GM18508 (cell line): ENCODE data around the gene DGCR8.

ENCODE experiments used
- ATAC-seq: cut with Tn5 transposase; IDR thresholded peaks from one replicate; pipeline ENCODE4 v1.9.1; 2021; ENCODE audit warnings: moderate number of reproducible peaks; ENCODE audit not compliant: insufficient read depth, unreplicated experiment

Gene DGCR8

DNA sequence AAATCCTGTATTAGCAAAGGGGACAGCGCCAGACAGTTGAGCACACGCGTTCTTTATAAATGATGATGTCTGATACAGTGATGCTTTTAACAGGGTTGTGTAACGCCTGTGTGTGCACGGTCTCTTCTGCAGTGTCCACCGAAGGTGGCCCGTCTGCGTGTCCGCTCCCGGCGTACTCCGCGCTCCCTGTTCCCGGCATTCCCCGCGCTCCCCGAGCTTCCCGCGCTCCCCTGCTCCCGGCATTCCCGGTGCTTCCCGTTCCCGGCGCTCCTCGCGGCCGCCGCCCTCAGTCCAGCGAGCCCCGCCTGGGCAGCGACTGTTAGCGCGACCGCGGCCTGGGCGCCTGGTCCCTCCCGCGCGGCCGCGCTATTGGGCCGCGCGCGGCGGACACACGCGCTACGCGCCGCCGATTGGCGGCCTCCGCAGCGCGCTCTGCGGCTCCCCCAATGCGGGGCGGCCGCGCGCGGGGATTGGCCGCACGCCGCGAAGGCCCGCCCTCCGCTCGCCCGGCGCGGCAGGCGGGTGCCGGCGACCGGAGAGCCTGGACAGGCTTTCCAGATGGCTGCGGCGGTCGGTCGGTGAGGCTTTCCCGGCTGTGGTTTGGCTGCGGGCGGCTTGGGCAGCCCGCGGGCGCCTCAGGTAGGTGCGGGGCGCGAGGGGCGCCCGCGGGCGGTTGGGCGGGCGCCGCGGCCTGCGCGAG is at the start of gene DGCR8:
Gene DGCR8, plus strand, starts transcription at position 497 of the 700 bp plus-strand sequence. CDS start 5,723 bp downstream, outside the sequence.
- no peak for ATAC-seq

GRCh38 chr22:20031732-20032406 is 48.2 kb upstream of the DGCR8 start:
- no peak for ATAC-seq

DNA sequence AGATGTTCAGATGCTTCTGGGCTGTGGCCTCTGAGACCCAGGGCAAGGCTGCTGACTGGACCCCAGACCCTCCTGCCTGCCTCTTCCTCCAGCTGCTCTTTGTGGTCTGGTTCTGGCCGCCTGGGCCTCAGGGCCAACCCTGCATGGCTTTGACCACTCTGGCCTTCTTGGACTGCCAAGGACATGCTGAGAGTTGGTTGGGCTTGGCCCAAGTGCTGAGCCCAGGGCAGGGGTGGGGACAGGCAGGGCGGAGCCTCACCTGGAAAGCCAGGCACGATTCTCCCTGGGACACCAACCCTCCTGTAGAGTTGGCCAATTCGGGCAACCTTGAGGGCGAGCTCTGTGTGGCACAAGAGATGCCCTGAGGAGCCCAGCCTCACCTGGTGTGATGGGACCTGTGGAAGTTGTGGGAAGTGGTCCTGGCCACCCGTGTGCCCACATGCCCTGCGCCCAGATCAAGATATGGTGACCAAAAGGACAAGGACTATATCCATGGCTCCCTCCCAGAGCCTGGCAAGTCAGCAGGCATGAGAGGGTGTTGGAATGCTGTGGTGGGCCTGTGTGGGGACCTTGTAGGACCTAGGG is 47.5 kb upstream of the DGCR8 start:
- no peak for ATAC-seq

- no peak for ATAC-seq
These were observed 46.9 kb upstream of the DGCR8 start for GRCh38 chr22:20033045-20033706.

DNA sequence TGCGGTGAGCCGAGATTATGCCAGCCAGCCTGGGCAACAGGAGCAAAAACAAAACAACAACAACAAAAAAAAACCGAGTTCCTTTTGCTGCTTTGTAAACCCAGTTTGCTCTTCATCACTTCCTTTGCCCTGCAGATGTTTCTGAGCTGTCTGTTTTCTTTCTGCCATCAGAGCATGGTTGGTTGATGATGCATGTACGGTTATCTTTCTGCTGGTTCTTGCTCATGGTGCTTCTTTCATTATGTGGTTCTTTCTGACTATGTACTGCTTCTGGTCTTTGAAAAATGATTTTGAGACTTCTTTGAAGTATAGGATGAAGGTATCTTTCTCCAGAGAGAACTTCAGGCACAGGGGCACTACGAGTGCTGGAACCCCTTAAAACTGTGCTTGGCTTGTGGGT is 45.9 kb upstream of the DGCR8 start:
- no peak for ATAC-seq

DNA sequence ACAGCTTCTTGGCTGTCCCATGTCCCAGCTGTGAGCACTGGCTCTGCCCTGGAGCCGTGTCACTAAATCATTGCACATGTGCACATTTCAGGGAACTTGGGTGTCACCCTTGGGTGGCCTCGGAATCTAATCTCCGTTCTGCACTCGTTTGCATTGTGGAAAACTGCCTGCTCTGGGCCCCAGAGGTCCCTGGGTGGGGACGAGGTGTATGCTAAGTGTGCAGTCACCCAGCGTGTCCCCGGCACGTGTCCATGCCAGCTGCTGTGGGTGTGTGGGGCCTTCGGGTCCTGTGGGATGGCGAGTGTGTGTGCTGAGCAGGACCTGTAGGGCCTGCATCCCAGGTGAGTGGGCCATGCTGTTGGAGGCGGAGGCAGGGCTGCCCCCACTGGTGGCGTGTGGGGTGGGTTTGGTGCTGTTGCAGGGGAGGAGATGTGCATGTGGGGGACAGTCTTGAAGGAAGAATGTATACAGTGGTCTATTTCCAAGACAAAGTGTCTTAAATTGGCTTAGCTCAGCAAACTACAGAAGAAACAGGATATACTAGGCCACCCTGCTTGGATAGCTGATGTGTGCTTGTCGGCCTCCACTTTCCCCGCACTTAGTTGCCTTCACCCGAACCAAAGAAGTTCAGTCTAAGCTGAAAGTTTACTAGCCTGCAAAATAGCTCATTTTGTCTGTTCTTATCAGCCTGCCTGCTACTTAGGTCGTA is 44.5 kb upstream of the DGCR8 start:
- ATAC-seq, result no peak

DNA sequence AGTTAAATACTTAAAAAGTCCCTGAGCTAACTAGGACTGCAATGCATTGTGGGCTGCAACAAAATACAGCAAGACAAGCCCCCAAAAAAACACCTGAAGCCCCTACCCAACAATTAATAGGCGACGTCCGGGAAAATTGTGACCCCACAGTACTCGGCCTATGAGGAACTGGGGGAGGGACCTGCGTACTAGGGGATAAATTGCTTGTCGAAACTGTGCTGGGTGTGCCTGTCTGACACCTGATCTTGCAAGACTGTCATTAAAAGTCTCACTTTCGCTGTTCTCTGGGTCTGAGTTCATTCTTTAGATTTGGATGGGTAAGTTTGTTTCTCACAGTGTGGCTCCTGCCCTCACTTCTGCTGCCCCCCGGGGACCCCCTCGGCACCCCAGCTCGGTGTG is 44.0 kb upstream of the DGCR8 start:
- ATAC-seq, result no peak

GRCh38 chr22:20036535-20037392 is 43.3 kb upstream of the DGCR8 start:
- ATAC-seq, result no peak

- no peak for ATAC-seq
These were observed 42.6 kb upstream of the DGCR8 start for GRCh38 chr22:20037419-20037818.

GRCh38 chr22:20038574-20038973 is 41.5 kb upstream of the DGCR8 start:
- no peak for ATAC-seq

GRCh38 chr22:20039683-20040325 is 40.2 kb upstream of the DGCR8 start:
- no peak for ATAC-seq

DNA sequence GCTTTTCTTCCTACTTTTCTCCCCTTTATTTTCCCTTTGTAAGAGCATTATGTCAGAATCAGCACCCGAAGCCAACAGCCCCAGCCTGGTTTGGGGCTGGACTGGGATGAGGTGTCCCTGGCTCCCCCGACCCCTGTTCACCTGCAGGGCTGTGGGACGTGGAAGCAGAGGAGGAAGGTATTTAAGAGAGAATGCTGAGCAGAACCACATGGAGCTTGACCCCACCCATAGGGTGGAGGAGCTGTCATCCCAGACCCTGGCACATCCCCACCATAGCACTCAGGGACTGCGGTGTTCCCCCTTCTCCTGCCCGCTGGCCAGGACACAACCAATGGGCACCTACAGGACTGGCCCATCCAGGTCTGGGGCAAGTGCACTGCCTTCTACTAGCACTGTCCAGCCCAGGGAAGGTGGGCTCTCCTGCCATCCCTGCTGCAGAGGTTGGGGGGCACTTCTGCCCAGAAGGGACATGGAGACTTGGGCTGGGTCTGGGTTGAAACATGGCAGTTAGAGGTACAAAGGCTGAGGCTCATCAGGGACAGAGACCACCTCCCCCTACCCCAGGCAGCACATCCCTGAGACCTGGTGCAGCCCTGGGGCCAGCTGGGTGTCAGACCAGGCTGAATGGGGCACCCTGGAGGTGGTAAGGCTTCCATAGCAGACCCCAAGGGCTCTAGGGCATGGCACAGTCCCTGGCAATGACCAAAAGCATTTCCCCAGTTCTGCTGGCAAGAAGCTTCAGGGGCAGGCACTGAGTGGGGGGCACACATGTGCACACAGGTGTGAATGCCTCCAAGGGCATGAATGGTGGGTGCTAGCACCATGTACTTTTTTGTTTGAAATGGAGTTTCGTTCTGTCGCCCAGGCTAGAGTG is 39.5 kb upstream of the DGCR8 start:
- no peak for ATAC-seq

GRCh38 chr22:20043057-20043996 is 36.7 kb upstream of the DGCR8 start:
- no peak for ATAC-seq

DNA sequence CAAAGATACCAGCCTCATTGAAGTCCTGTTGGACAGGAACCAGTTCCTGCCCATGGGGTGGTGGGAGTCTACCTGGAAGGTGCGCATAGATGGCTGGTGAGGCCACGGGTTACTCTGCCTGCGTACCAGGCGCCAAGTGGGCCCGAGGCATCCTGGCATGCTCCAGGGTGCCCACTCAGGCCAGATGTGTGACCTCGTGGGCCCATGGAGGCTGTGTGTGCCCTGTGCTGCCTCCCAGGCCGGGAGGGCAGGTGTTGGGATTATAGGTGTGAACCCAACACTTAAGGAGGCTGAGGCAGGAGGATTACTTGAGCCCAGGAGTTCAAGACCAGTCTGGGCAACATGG is 36.1 kb upstream of the DGCR8 start:
- no peak for ATAC-seq

DNA sequence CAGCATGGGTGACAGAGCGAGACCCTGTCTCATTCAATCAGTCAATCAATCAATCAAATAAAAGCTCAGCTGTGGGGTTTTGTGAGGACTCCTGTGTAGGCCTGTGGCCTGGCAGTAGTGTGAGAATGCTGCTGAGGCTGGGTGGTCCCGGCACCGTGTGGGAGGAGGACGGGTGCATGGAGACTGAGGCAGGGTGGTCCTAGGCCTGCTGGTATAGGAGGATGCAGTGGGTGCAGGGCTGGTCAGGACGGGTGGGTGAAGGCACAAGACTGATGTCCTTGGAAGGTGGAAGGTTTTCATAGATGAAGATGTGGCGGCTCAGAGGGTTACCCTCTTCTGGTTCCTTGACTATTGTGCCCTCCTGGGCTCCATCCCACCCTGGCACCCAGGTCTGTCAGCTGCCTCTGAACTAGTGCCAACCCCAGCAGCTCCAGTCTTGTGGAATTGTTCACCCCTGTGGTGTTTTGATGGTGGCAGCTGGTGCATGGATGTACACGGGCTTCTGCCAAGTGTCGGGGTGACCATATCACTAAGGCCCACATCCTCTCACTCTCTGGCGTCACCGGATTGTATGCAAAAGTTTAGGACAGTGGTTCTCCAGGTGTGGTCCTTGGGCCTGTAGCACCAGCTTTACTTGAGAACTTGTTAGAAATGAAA is 35.4 kb upstream of the DGCR8 start:
- ATAC-seq, result no peak

- ATAC-seq, result no peak
These were observed 33.3 kb upstream of the DGCR8 start for GRCh38 chr22:20046730-20047129.

- ATAC-seq, result no peak
These were observed 28.1 kb upstream of the DGCR8 start for GRCh38 chr22:20051927-20052308.
